ENCODE results near the gene AMOTL2.

The AMOTL2 gene

DNA sequence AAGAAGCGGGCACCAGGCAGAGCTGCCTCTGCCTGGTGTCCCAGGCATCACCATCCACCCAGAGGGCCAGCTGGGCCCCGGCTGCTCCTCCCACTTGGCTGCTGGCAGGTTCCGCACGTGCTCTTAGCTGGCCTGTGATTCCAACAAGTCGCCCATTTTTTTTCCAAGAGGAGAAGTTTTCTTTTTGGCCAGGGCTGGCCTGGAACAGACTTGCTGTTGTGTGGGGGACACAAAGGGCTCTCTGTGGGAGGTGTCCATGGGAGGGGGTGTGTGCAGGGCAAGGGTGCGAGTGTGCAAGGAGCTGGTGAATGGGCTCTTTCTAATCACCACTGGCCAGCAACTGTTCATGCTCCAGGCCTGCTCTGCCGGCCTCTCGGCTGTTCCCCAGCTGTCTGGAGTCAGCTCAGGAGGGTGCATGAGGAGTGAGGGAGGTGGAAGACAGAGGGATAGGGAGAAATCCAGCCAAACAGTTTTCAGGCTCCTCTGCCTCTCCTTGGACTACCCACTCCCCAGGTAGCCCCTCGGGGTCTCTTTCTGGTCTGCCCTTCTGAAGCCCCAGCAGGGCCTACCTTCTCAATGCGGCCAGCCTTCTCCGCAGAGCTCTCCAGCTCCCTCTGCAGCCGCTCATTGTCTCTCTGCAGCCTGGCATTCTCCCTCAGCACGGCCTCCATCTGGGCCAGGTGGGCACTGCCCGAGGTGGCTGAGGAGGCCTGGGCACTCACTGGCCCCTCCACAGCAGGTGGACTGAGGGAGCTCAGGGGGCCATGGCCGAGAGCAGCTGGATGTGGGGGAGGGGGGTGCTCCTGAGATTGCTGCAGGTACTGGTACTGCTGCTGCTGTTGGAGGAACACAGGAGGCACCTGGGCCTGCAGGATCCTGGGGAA lies 7.1 kb downstream of the AMOTL2 start:
- TF ChIP-seq, protein P1, sequence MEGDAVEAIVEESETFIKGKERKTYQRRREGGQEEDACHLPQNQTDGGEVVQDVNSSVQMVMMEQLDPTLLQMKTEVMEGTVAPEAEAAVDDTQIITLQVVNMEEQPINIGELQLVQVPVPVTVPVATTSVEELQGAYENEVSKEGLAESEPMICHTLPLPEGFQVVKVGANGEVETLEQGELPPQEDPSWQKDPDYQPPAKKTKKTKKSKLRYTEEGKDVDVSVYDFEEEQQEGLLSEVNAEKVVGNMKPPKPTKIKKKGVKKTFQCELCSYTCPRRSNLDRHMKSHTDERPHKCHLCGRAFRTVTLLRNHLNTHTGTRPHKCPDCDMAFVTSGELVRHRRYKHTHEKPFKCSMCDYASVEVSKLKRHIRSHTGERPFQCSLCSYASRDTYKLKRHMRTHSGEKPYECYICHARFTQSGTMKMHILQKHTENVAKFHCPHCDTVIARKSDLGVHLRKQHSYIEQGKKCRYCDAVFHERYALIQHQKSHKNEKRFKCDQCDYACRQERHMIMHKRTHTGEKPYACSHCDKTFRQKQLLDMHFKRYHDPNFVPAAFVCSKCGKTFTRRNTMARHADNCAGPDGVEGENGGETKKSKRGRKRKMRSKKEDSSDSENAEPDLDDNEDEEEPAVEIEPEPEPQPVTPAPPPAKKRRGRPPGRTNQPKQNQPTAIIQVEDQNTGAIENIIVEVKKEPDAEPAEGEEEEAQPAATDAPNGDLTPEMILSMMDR (IDR thresholded peaks at IDR 0.05; ENCODE audit: low read depth, low read length, missing control alignments), result no peak
- DNase-seq (ENCODE audit: low read depth), result no peak
- no peak overlapping the region for H3K4me3 ChIP-seq (ENCODE audit: low read depth, low read length)

DNA sequence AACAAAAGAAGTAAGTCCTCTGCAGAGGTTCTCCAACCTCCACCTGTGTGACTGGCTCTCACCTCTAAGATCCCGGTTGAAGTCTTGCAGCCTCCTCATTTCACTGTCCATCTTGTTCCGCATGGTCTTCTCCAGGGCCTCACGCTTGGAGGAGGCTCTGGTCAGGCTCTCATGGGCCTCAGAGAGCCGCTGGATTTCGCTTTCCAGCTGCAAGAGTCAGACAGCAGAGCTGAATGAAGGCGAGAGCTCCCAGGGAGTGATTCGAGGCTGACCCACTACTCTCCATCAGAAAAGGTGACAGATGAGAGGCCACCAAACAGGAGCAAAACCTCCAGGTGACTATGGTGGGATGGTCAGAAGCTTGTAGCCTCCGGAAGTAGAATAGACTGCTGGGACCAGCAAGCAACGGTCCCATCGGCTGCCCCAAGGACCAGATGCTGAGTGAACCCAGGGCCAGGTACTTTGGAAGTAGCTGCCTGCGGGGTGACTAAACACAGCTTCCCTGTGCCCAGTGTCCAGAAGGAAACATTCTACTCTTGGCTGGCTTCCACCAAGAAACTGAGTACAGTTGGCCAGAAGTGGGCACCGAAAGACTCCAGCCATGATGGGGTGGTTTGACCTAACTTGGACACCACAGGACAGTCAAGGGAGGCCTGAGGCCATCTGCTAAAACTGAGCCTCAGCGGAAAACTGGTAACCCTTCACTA lies 7.9 kb downstream of the AMOTL2 start:
- TF ChIP-seq, protein P1 (IDR thresholded peaks at IDR 0.05; ENCODE audit: low read depth, low read length, missing control alignments), result no peak
- DNase-seq (ENCODE audit: low read depth), result no peak

DNA sequence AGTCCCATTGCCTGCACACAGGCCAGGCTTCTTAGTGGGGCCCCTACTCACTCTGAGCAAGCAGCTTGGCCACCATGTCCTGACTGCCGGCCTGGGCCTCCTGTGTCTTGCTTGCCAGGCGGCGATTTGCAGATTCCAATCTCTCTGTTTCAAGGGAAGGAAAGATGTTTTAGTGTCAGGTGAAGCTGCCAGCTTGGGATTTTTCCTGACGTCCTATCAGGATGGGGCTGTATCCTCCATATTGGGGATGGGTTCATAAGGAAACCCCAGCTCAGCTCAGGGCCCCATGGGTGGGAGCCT lies 8.5 kb downstream of the AMOTL2 start:
- no peak for DNase-seq (ENCODE audit: low read depth)
- TF ChIP-seq, protein P1 (IDR thresholded peaks at IDR 0.05; ENCODE audit: low read depth, low read length, missing control alignments), result no peak
- no peak overlapping the region for H3K4me3 ChIP-seq (ENCODE audit: low read depth, low read length)

More for the DNA sequence above, 7.9 kb downstream of the AMOTL2 start:
- H3K4me3 ChIP-seq (ENCODE audit: low read depth, low read length), result no peak overlapping the region

DNA sequence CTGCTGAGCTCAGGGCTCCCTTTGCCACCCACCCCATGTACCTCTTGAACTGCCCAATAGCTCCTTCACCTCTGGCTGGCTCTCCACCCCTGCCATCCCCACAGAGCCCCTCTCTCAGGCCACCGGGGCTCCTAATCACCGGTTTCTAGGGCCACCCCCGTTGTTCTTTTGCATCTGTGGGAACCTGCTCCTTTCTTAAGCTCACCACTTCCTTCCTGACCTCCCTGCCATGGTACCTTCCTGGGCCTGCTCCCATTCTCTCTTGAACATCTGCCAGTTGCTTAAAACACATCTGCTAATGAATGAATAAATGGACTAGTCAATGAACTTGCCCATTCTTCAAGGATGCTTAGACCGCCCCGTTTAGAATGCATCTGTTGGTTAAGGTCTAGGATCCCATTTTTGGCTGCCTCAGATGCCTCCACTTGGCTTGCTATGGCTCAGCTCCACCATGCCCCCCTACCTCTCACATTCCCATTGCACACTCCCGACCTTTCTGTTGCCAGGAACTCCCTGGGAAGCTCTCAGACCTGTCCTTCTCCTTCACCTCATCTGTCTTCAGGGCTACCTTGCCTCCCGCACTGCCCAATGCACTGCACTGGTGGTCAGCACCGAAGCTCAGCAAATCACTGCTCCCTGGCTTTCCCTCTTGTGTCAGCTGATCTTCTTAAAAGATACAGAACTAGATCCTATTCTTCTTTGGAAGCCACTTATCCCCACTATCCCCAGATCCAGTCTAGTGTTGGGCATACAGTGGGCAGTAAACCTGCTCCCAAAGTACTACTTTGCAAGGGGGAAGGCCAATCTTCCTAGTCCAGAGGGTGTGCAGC lies 9.1 kb downstream of the AMOTL2 start:
- no peak overlapping the region for H3K4me3 ChIP-seq (ENCODE audit: low read depth, low read length)
- TF ChIP-seq, protein P1 (IDR thresholded peaks at IDR 0.05; ENCODE audit: low read depth, low read length, missing control alignments), result no peak
- no peak for DNase-seq (ENCODE audit: low read depth)

DNA sequence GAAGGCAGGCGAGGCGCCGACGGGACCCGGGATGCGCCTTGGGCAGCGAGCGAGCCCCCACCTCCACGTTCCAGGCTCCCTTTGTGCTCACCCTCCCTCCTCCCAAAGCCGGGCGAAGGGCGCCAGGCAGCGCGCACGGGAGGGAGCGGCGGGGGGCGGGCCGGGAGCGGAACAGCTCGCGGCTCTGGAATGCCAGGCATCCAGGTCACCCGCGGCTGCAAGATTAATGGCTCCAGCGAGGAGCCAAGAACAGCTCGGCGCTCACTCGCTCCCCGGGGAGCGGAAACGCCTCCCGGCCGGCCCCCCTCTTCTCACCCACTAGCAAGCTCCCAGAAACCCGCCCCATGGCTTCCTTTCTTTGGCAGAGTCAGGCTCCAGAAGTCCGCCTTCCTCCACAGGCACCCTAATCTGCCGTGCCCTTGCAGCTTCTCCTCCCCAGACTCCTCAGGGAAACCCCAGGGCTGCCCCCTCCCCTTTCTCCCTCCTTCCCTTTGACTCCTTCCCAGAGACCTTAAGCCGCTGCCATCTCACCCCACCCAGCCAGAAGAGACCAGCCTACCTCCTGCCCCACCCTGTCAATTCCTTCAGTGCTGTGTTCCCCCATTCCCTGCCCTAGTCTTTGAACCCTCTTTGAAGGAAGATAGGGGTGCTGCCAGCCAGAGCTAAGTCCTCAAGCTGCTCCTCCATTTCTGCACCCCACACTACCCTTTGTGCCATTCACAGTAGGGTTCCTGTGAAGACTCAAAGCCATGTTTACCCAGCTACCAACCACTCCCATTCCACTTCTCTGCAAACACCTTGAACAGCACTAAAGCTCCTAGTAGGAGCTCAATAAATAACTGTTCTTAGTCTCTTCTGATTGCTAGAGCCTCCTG lies 9.9 kb downstream of the AMOTL2 start:
- TF ChIP-seq, protein P1 (IDR thresholded peaks at IDR 0.05; ENCODE audit: low read depth, low read length, missing control alignments), result no peak
- H3K4me3 ChIP-seq (ENCODE audit: low read depth, low read length), result no peak overlapping the region
- DNase-seq (ENCODE audit: low read depth), result no peak

DNA sequence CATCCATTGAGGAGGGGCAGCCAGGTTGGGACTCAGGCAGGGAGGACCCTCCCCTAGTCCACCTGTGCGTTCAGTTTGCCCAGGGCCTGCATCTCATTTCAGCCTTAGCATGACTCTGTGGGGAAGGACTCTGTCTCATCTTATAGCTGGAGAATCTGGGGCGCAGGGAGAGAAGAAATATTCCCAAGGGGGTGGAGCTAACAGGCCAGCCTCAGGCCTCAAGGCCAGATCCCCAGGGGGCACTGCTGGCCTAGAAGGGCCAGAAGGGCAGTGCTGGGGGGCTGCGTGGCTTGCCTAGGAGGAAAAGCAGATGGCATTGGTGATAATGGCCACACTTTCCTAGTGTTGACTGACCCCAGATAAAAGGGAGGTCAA lies 10.9 kb downstream of the AMOTL2 start:
- DNase-seq (ENCODE audit: low read depth), result no peak
- TF ChIP-seq, protein P1 (IDR thresholded peaks at IDR 0.05; ENCODE audit: low read depth, low read length, missing control alignments), result no peak
- no peak overlapping the region for H3K4me3 ChIP-seq (ENCODE audit: low read depth, low read length)

All from GM12864 (cell line).